ENCODE results near the gene CCN5. TPM values are rescaled to one million over a fixed set of nuclear protein-coding genes. Genes with fewer than 3 reads are reported as not detected.

CCN5 gene
- total and polyA plus RNA-seq, 2 of the 13 experiments (the other 11 are each of a cell fraction or from before 2014, with no cell fraction given): 0.12 TPM; not detected in 1

GRCh38 chr20:44747166-44748004 is 32.2 kb downstream of the CCN5 start:
- Histone ChIP-seq H3K4me1 (ENCODE audit: insufficient read depth, low read length) (peaks cover 26% of the 10 kb centered on the region), H4K20me1 (ENCODE audit: insufficient read depth, low read length) (0 out of 2 replicates have a peak, but pooled peaks cover 3% of the 10 kb centered on the region), H3K27me3 (ENCODE audit: control insufficient read depth in 1 of 2, insufficient read depth in 2 of 2, low read length in 2 of 2) (peaks cover 33 to 91% of the 10 kb centered on the region in 2 experiments), H3K9me3 (ENCODE audit: low read length) (no peaks in the 10 kb centered on the region), H2AFZ (ENCODE audit: low read length) (no peak overlapping the region), H3K9ac (ENCODE audit: insufficient read depth, low read depth, low read length) (no peak overlapping the region), H3K36me3 (replicated peaks in 1 of 2; ENCODE audit: control insufficient read depth in 1 of 2, insufficient read depth in 2 of 2, low read length in 2 of 2) (no peaks in the 10 kb centered on the region), H3K4me3 (replicated peaks in 1 of 3; ENCODE audit: insufficient read depth in 1 of 3, low read depth in 2 of 3, low read length in 3 of 3) (no peak overlapping the region), H3K27ac (ENCODE audit: extremely low read length, insufficient read depth, low read length) (no peak overlapping the region), H3K4me2 (ENCODE audit: low read depth, low read length) (no peak overlapping the region), H3K79me2 (ENCODE audit: insufficient read depth, low read length) (no peaks in the 10 kb centered on the region)
- FAIRE-seq (peak; percentile 91), DNase-seq (ENCODE audit: low spot score) (peak; percentile 64), ATAC-seq (peak; percentile 67)
- ChIA-PET CTCF (ENCODE audit: low intra/inter-chr PET ratio, low total read pairs) (interaction anchor here (1.6 to 3.9 kb wide), 2 partner anchors 62 to 120 kb away, joined by 9 to 41 read pairs; no protein-coding TSS in a partner anchor), POLR2A (interaction anchor here (0.6 to 0.9 kb wide), 2 partner anchors 9 to 11 kb away, joined by 3 to 4 read pairs; no protein-coding TSS in a partner anchor)
- no TSS peak for BruUV-seq (replicated peaks)
- intact Hi-C loops (cut with micrococcal nuclease; ENCODE audit: unreplicated experiment): loop anchor here (1.0 kb wide), 1 partner anchor 120 kb away; no protein-coding TSS in a partner anchor
- 1% methylated on average over 5 of the region's 5 CpGs for WGBS (ENCODE audit: low lambda C conversion rate)
- in situ Hi-C loops (cut with HindIII; ENCODE audit: extremely low pct_ligation_motif_present, low pct_unique_long_range_greater_than_20kb): no loop called here
- peak; percentile 55; the same call in 1 of the 2 replicates for TF ChIP-seq ZNF253 (CRISPR knock-in tag; IDR thresholded peaks at IDR 0.05; ENCODE audit: borderline replicate concordance)
- TF ChIP-seq FOXK1 (CRISPR knock-in tag; IDR thresholded peaks at IDR 0.05; ENCODE audit: borderline replicate concordance, low read depth): peak; percentile 42; the same call in 1 of the 2 replicates
- 0 out of 2 replicates have a peak, but pooled peaks have one; percentile 28 for TF ChIP-seq ZNF350 (CRISPR knock-in tag; IDR thresholded peaks at IDR 0.05; ENCODE audit: borderline replicate concordance, low read depth)
- peak; percentile 25; the same call in 1 of the 2 replicates for TF ChIP-seq ZSCAN21 (CRISPR knock-in tag; IDR thresholded peaks at IDR 0.05; ENCODE audit: borderline replicate concordance)
- TF ChIP-seq GATAD2A (CRISPR knock-in tag; IDR thresholded peaks at IDR 0.05): 0 out of 2 replicates have a peak, but pooled peaks have one; percentile 16
- no peak for TF ChIP-seq NONO (IDR thresholded peaks at IDR 0.05)
- peak; percentile 50; the same call in 1 of the 2 replicates for TF ChIP-seq NONO (CRISPR knock-in tag; conservative IDR thresholded peaks at IDR 0.05)
- TF ChIP-seq PHF8 (CRISPR knock-in tag; IDR thresholded peaks at IDR 0.05): no peak
- peak; percentile 71; the same call in 1 of the 2 replicates for TF ChIP-seq EZH2 (conservative IDR thresholded peaks at IDR 0.05; ENCODE audit: low read depth, low read length)
- TF ChIP-seq IRF2 (CRISPR knock-in tag; IDR thresholded peaks at IDR 0.05): 0 out of 2 replicates have a peak, but pooled peaks have one; percentile 36
- TF ChIP-seq RBM22 (optimal IDR thresholded peaks at IDR 0.05; ENCODE audit: low read length): no peak
- TF ChIP-seq SMC3 (IDR thresholded peaks at IDR 0.05; ENCODE audit: low read length): peak; percentile 69
- 0 out of 2 replicates have a peak, but pooled peaks have one; percentile 26 for TF ChIP-seq FOXC1 (CRISPR knock-in tag; IDR thresholded peaks at IDR 0.05; ENCODE audit: borderline replicate concordance)
- peak; percentile 16; the same call in 1 of the 2 replicates for TF ChIP-seq SALL1 (CRISPR knock-in tag; IDR thresholded peaks at IDR 0.05)
- 0 out of 2 replicates have a peak, but pooled peaks have one; percentile 41 for TF ChIP-seq MTERF4 (CRISPR knock-in tag; IDR thresholded peaks at IDR 0.05)
- 0 out of 2 replicates have a peak, but pooled peaks have one; percentile 41 for TF ChIP-seq REXO4 (CRISPR knock-in tag; IDR thresholded peaks at IDR 0.05; ENCODE audit: borderline replicate concordance)
- TF ChIP-seq EEA1 (CRISPR knock-in tag; IDR thresholded peaks at IDR 0.05; ENCODE audit: borderline replicate concordance): 0 out of 2 replicates have a peak, but pooled peaks have one; percentile 12
- TF ChIP-seq TEAD3 (CRISPR knock-in tag; optimal IDR thresholded peaks at IDR 0.05; ENCODE audit: borderline replicate concordance): peak; percentile 66
- no peak for TF ChIP-seq IRF9 (CRISPR knock-in tag; IDR thresholded peaks at IDR 0.05; ENCODE audit: borderline replicate concordance)
- TF ChIP-seq RAD21 (CRISPR knock-in tag; IDR thresholded peaks at IDR 0.05): peak; percentile 62; the same call in 1 of the 2 replicates
- no peak for TF ChIP-seq ZNF780A (CRISPR knock-in tag; IDR thresholded peaks at IDR 0.05)
- TF ChIP-seq ETV5 (CRISPR knock-in tag; IDR thresholded peaks at IDR 0.05; ENCODE audit: borderline replicate concordance): 0 out of 2 replicates have a peak, but pooled peaks have one; percentile 18
- TF ChIP-seq CEBPG (CRISPR knock-in tag; IDR thresholded peaks at IDR 0.05): peak; percentile 40; the same call in 1 of the 2 replicates
